CD4-positive, alpha-beta T cell treated with Interleukin-17A for 1 hour (primary cell): Measurements from ENCODE around the gene TBC1D9B.

Experiments
- DNase-seq: peaks from one replicate; pipeline ENCODE4 v3.0.0-alpha.2; 2020

The TBC1D9B gene

GRCh38 chr5:179819296-179820126 lies 88.2 kb downstream of the TBC1D9B start:
- peak; percentile 45 for DNase-seq

GRCh38 chr5:179818746-179819295 lies 88.9 kb downstream of the TBC1D9B start:
- peak; percentile 94 for DNase-seq

GRCh38 chr5:179817890-179818745 lies 89.6 kb downstream of the TBC1D9B start:
- DNase-seq: no peak

- DNase-seq: no peak
These were observed 90.2 kb downstream of the TBC1D9B start for GRCh38 chr5:179817470-179817840.

- DNase-seq: peak; percentile 17
These were observed 90.8 kb downstream of the TBC1D9B start for GRCh38 chr5:179816796-179817469.

- DNase-seq: no peak
These were observed 91.3 kb downstream of the TBC1D9B start for GRCh38 chr5:179816401-179816795.

GRCh38 chr5:179815491-179816249 lies 92.0 kb downstream of the TBC1D9B start:
- no peak for DNase-seq

GRCh38 chr5:179814090-179814489 lies 93.6 kb downstream of the TBC1D9B start:
- DNase-seq: no peak

GRCh38 chr5:179812997-179813607 lies 94.6 kb downstream of the TBC1D9B start:
- DNase-seq: no peak

- DNase-seq: no peak
These were observed 95.4 kb downstream of the TBC1D9B start for GRCh38 chr5:179812135-179812825.
